OCI-LY3 (cell line): ENCODE data around the gene APIP.

Experiments
- CTCF ChIP-seq: fragments of 200-600, 300-600 bp; sonication (generic); IDR thresholded peaks from 2 replicates; pipeline ENCODE4 v1.5.1; 2014; ENCODE audit warnings: antibody characterized with exemption, low read length, low read depth
- EZH2phosphoT487 ChIP-seq: fragments of 200-600 bp; shearing (Covaris generic); IDR thresholded peaks from 2 replicates; pipeline ENCODE4 v1.6.1; 2018; ENCODE audit warnings: antibody characterized with exemption, mixed run types, low read depth

GRCh38 chr11:34893416-34893815 lies 22.8 kb downstream of the APIP start:
- TF ChIP-seq CTCF (no peak), EZH2phosphoT487 (no peak)
